Activated CD8-positive, alpha-beta memory T cell treated with anti-CD3 and anti-CD28 coated beads for 4 hours (primary cell): Measurements from ENCODE around the gene ELAVL1.
"Not testable (repeated sequence)": the region's sequence is repeated elsewhere in the genome, so short reads cannot be mapped to it uniquely, and the experiment has no call there.

ENCODE experiments used
- DNase-seq, 2 donors: peaks; one replicate each; pipeline ENCODE4 v3.0.0-alpha.2; 2020; ENCODE audit warnings: low read depth in 2 of 2

ELAVL1 gene

DNA sequence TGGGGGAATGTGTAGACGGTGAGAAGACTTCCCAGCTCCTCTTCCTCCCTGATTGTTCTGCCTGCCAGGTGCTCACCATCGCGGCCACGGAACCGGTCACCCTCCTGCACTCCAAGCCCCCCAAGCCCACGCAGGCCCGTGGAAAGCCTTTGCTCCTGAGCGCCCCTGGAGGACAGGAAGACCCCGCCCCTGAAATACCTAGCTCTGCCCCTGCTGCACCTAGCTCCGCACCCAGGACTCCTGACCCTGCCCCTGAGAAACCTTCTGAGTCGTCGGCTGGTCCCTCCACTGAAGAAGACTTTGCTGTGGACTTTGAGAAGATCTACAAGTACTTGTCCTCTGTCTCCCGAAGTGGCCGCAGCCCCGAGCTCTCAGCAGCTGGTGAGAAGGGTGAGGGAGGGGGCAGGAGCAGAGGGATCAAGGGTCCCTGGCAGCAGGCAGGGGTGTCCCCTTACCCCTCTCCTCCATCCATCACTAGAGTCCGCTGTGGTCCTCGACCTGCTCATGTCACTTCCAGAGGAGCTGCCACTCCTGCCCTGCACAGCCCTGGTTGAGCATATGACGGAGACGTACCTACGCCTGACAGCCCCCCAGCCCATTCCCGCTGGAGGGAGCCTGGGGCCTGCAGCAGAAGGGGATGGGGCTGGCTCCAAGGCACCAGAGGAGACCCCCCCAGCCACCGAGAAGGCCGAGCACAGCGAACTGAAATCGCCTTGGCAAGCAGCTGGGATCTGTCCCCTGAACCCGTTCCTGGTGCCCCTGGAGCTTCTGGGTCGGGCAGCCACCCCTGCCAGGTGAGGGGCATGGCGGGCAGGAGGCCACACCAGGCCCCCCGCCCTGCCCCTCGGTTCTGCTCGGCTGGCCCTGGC is 83.2 kb downstream of the ELAVL1 start:
- no peak for DNase-seq

DNA sequence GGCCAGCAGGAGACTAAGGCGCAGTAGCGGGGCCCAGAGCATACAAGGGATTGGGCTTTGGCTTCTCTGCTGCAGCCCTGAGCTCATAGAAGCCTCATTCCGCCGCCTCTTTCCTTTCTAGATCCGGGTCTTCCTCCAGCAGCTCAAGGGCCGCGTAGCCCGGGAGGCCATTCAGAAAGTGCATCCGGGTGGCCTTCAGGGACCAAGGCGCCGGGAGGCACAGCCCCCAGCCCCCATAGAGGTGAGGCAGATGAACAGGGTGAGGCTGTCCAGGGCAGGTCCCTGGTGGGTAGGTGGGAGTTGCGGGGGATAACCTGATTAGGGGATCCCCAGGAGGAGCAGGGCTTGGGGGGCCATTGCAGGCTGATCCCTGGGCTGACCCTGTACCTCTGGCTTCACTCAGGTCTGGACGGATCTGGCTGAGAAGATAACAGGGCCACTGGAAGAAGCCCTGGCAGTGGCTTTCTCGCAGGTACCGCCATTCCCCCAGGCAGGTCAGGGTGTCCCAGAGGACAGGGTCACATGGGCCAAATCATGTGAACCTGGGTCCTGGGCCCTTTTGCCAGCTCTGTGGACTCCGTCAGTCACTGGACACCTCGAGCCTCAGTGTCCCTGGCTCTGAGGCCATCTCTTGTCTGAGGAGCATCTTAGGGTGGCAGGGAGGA is 84.0 kb downstream of the ELAVL1 start:
- no peak for DNase-seq

DNA sequence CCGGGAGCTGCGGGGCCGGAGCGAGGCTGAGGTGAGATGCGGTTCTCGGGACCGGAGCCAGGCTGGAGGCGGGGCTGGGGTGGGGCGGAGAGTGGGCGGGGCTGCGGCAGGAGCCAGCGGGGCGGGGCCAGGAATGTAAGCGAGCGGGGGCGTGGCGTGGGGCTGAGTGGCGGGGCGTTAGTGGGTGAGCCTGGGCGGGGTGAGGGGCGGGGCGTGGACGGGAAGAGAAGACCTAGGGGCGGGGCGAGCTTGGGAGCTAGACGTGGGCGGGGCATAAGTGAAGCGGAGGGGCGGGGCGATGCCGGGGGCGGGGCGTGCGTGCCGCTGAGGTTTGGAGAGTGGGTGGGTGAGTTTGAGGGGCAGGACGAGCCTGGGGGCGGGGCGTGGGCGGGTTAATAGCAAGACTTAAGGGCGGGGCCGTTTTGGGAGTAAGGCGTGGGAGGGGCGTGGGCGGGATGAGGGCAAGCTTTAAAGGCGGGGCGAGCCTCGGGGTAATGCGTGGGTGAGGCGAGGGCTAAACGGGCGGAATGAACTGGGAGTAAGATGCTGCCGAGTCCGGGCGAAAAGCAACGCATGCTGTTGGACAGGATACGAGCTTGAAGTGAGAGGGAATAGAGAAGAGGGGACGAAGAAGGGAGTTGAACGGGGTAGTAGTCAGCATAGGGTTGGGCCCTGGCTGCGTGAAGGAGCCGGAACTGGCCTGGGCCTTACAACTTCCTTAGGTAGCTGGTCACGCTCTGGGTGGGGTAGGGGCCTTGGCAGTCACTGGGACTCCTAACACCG is 84.7 kb downstream of the ELAVL1 start:
- DNase-seq = peak; percentile 100

DNA sequence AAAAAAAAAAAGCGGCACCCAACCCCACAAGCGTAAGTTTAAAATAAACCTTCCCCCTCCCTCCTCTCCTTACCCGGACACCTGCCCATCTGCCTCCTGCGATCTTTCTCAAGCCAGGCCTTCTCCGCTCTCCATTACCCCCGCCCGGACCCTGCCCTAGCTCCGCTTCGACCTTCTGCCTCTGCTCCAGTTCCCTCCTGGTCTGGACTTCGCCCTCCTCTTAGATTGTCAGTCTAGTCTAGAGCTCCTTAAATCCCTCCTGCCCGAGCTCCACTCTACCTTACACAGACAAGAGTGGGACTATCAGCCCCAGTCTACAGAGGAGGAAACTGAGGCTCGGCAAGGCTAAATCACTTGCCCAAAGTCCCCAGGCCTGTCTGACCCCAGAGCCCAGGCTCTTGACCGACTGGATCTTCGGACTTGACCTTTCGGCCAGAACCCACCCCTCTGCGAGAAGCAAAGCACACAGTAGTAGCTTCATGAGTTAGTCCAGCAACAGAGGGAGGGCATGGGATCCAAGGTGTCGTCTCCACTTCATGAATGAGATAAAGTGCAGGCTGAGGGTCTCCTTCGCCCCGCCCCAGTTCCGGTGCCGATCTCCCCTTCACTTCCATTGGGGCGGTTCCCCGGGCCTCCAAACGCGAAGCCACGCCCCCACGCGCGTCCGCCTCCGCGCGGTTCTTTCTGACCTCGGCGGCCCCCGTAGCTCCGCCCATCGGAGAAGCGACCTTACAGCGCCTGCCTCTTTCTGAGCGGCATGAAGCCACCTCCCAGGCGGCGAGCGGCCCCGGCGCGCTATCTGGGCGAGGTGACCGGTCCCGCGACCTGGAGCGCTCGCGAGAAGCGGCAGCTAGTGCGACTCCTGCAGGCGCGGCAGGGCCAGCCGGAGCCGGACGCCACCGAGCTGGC is 85.6 kb downstream of the ELAVL1 start, which contains the start of gene SNAPC2:
Gene SNAPC2 (plus strand): TSS at position 729 of the 909 bp plus-strand sequence. CDS start 29 bp downstream, at position 758.
- peak; percentile 91 to 93 for DNase-seq

DNA sequence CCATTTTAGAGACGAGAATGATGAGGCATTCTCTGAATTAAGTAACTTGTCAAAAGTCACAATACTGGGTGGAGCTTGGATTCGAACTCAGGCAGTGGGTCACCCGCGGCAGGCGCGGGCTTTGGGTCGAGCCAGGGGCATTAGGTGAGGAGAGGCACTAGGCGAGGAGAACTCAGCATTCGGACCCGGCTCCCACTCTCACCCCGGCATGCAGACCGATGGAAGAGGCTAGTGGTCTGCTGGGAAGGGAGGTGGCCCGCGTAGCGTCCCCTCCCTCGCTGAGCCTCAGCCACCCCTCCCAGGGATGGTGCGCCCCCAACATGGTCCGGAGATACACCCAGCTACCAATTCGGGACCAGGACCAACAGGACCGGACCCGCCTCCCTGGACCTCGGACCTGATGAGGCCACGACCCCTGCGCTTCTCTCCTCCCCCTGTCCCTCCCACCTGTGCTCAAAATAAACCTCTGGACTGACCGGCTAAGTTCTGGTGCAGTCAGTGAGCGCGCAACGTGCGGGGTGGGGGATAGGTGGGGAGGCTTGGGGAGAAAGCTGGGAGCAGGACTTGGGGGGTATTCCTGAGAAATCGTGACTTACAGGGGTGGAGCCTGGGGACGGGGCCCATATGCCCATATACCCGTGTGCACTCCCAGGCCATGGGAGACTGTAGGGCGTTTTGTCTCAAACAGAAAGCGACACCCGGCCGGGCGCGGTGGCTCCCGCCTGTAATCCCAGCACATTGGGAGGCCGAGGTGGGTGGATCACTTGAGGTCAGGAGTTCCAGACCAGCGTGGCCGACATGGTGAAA is 86.6 kb downstream of the ELAVL1 start:
- DNase-seq = no peak

DNA sequence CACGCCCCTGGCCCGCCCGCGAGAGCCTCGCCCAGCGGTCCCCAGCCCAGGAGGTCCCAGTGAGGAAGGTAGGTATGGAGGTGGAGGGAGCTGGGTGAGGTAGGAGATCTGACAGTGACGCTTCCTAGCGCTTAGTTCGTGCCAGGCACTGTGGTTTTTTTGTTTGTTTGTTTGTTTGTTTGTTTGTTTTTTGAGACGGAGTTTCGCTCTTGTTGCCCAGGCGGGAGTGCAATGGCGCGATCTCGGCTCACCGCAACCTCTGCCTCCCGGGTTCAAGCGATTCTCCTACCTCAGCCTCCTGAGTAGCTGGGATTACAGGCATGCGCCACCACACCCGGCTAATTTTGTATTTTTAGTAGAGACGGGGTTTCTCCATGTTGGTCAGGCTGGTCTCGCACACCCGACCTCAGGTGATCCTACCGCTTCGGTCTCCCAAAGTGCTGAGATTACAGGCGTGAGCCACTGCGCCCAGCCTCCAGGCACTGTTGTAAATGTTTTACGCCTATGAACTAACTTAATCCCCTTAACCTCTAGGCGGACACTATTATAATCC is 87.3 kb downstream of the ELAVL1 start:
- not testable (repeated sequence) for DNase-seq

DNA sequence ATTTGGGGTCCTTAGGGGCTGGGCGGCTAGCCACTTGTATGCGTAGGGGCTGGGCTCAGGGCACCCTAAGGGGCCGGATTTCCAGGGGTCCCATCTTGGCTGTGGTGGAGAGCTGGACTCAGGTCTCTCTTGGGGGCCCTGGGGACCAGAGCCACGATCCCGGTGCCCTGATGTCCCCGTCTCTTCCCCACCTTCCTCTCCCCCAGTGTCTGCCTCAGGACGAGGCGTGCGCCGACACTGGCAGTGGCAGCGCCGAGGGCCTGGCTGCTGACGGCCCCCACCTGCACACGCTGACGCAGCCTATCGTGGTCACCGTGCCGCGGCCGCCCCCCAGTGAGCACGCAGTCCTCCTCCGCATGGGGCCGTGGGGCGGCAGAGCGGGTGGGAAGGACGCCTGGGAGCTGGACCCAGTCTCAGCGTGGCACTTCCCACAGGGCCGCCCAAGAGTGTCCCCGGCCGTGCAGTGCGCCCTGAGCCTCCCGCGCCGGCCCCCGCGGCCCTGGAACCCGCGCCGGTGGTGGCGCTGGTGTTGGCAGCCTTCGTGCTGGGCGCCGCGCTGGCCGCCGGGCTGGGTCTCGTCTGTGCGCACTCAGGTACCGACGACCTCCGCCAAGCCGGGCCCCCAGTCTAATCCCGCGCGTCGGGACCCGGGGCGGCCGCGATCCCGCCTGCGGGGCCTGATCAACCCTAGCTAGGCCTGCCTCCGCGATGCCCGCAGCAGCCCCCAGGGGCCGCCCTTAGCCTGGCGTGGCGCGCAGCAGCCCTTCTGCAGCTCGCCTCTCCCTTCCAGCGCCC is 88.0 kb downstream of the ELAVL1 start:
- DNase-seq = no peak

DNA sequence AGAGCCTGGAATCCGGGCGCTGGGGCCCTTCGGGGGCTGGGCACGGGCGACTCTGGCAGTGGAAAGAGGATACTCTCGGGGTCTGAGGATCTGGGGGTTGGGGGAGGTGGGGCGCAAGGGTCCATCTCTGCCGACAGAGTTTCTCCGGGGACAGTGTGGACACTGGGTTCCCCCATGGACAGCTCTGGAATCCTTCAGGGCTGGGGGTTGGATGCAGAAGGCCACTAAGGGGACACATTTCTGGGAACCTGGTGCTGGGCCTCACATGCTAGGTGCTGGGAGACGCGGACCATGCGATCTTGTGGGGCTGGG is 88.5 kb downstream of the ELAVL1 start:
- DNase-seq = no peak

DNA sequence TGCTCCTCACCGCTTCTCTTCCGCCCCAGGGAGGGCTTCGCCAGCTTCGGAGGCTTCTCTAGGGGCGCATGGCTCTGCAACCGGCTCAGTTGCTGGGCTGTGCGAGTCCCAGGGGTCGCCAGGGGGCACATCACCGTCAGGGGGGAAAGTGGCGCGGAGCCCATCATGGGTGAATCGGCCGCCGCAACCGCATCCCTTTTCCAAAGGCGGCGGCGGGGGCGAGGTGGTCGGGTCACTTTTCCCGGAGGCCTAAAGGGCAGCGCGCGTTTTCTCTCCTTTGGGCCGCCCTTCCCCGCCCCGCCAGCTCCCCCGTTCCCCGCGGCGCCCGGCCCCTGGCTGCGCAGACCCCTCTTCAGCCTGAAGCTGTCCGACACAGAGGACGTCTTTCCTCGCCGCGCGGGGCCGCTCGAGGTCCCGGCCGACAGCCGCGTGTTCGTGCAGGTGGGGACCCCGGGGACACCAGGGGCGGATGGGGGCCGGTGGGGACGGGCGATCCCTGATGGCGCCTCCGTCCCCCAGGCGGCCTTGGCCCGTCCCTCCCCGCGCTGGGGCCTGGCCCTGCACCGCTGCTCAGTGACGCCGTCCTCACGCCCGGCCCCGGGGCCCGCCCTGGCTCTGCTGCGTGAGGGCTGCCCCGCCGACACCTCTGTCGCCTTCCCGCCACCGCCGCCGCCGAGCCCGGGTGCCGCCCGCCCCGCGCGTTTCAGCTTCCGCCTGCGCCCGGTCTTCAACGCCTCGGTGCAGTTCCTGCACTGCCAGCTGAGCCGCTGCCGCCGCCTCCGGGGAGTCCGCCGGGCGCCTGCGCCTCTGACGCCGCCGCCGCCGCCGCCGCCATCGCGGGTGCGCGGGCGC is 89.1 kb downstream of the ELAVL1 start:
- DNase-seq = no peak

DNA sequence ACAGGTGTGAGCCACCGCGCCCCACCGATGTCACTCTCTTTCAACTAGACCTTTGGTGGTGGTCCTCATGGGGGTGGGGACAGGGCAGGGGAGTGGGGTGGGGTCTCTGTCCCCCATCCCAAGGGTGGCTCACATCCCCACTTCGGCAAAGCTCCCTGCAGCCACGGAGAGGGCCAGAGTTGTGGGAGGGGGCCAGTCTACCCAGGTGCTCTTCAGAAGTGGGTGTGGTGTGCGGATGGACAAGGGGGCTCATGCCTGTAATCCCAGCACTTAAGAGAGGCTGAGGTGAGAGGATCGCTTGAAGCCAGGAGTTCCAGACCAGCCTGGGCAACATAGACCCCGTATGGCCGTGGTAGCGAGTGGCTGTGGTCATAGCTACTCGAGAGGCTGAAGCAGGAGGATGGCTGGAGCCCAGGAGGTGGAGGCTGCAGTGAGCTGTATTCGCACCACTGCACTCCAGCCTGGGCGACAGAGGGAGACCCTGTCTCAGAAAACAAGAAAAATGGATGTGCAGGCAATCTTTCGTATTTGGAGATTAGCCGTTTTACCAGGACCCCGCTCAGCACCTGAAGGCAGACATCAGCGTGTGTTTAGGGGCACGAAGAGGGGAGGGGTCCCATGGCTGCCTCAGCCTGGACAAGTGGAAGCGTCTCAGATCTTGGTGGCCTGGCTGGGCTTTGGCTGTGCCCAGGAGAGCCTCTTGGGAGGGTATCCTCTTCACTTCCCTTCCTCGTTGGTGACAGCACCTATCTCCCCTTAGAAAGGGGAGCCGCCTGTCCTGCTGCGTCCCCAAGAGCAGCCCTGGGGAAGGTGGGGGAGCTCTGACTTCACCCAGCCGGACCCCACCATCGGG is 90.0 kb downstream of the ELAVL1 start:
- no peak for DNase-seq

DNA sequence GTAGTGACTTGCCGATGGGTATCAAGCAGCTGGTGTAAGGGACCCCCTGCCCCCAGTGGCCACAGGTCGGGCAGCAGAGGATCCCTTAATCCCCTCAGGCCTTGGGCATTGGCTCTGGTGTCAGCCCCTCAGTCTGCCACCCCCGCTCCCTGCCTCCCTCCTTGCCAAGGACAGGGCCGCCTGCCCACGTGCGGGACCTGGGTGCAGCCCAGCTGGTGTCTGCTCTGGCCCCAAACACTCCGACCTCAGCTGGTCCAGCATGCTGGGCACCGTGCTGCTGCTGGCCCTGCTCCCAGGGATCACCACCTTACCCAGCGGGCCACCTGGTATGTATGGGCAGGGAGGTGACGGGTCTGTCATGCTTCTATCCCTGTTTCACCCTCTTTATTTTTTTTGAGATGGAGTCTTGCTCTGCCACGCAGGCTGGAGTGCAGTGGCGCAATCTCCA is 90.8 kb downstream of the ELAVL1 start, which contains the start of gene TGFBR3L:
Gene TGFBR3L (plus strand): TSS at position 233 of the 448 bp plus-strand sequence.
- DNase-seq = no peak

DNA sequence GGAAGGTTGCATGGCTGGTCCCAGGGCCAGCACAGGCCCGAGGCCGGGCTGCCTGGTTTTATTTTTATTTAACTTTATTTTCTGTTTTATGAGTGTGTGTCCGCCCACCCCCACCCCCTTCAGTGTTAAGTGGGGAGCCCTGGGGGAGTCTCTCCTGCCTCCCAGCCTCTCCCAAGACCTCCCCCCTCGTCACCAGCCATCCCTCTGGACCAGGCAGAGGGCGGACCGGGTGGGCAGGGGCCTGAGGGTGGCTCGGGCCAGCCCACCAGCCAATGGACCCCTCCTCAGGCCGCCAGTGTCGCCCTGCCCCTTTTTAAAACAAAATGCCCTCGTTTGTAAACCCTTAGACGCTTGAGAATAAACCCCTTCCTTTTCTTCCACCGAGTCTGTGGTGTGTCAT is 91.3 kb downstream of the ELAVL1 start:
- DNase-seq = no peak

DNA sequence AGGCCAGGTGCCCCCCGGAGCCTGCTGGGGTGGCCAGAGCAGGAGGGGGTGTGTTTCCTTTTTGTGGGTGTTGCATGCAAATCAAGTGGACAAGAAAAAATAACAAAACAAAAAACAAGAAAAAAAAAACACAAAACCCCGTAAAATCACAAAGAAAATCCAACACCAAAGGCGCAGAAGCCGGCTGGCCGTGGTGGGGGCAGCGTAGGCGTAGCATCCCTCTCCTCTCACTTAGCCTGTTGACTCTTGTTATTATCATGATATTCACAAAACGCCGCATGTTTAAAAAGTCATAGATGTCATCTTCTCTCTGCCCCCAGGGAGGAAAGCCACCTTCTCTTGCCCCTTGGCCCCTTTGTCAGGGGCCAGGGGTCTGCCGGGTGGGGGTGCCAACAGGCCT is 91.8 kb downstream of the ELAVL1 start:
- DNase-seq = no peak

DNA sequence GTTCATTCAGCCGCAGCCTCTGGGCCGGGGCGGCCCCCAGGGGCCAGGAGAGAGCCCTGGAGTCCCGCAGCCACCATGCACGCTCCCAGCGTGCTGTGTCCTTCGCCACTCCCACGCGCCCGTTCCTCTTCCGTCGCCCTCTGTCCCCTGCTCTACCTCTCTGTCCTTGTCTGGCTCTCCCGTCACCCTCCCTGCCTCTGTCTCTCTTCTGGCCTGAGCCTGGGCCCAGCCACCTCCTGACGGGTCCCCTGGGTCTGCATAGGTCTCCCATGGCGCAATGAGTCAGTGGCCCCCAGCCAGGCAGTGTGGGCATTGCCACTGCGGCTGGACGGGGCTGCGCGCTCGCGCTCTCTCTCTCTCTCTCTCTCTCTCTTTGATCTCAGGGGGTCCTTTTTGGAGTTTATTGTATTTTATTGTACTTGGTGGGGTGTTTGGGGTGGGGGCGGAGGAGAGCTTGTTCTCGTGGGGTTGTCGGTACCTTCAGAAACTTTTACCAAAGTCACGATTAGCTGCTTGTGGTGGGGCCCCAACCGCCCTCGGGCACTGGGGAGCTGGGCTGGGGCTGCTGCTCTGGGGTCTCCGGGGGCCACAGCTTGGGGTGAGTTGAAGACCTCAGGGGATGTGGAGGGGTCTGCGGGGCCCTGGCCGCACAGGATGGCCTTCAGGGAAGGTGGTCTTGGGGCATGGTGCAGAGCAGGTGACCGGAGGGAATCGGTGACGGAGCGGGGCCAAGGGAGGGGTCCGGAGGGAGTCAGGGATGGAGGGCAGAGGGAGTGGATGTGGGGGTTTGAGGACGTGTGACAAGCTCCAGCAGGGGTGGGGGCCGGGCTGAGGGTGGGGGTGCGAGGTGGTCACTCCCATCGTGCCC is 92.5 kb downstream of the ELAVL1 start:
- DNase-seq = no peak

DNA sequence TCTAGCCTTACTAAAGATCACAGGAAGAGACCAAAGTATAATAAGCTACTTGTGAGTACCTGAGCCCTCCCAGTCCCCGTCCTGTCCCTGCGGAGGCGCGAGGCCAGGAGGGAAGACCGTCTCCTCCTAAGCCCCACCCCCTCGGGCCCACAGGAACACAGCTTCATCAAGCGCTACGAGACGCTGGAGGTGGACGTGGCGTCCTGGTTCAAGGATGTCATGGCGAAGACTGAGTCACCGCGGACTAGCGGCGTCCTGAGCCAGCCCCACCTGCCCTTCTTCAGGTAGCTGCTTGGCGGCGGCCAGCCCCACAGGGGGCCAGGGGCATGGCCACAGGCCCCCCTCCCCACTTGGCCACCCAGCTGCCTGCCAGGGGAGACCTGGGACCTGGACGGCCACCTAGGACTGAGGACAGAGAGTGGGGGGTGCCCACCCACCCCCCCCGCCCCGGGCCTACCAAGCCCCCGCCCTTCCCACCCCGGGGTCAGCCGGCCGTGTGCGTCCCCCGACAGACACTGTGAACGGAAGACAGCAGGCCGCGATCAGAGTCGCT is 93.2 kb downstream of the ELAVL1 start:
- DNase-seq = no peak

DNA sequence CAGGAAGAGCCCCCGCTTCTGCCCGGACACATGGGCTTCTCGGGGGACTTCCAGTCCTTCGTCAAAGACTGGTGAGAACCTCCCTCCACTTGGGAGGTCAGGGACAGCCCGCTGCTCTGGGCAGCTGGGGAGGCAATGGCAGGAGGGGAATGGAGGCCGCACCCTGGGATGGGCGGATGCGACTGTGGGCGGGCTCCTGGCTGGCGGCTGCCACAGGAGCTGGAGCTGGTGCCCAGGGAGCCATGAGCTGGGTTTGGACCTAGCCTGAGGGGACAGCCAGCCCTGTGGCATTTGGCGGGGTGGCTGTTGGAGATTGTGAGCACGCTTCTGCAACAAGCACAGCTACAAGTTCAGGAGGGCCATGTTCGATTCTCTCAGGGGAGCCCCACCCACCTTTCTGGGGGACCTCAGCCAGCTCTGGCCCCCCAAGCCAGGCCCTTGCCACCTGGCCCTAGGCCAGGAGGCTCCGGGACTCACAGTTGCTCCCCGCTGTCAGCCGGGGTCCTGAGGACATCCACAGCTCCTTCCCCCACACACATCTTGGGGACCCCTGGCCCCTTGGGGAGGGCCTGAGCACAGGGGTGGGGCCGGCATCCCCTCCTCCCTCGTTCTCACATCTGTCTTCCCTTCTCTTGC is 93.8 kb downstream of the ELAVL1 start:
- DNase-seq = no peak
